GM23338 (cell line): Measurements from ENCODE around the gene PLIN4.

Source experiments
- CREB1 ChIP-seq: fragments of 250-450 bp; sonication (Bioruptor Pico); IDR thresholded peaks from 2 replicates; pipeline ENCODE4 v1.5.0; 2020; ENCODE audit warnings: low read depth, mild to moderate bottlenecking, moderate library complexity
- CTCF ChIP-seq, 2 experiments: fragments of 200-600 bp in 1 of 2; sonication (generic) in 1 of 2; conservative IDR thresholded peaks; 2 replicates each; pipeline versions ENCODE4 v1.5.1 to v1.6.1; 2016 to 2017; ENCODE audit warnings: antibody characterized with exemption in 2 of 2, low read depth in 2 of 2, mild to moderate bottlenecking in 2 of 2, moderate library complexity in 1 of 2
- EZH2phosphoT487 ChIP-seq: fragments of 200-600 bp; sonication (generic); IDR thresholded peaks from one replicate; pipeline ENCODE4 v1.8.1; 2018; ENCODE audit warnings: antibody characterized with exemption; ENCODE audit not compliant: unreplicated experiment

GRCh38 chr19:4541114-4541805, 23.0 kb upstream of the PLIN4 start:
- no peak for TF ChIP-seq CTCF (conservative IDR thresholded peaks at IDR 0.05; ENCODE audit: low read depth in 2 of 2)
- TF ChIP-seq EZH2phosphoT487 = no peak
- no peak for TF ChIP-seq CREB1 (CRISPR knock-in tag)
